Measurements from ENCODE around the gene MTF1.
"Not testable (repeated sequence)": the region's sequence is repeated elsewhere in the genome, so short reads cannot be mapped to it uniquely, and the experiment has no call there.

The MTF1 gene

GRCh38 chr1:37859507-37860345, at the start of gene MTF1:
Gene MTF1, minus strand, starts transcription at chr1:37859592. Its CDS starts 1,934 bp downstream, at chr1:37857658.
- peak; percentile 91 for DNase-seq

GRCh38 chr1:37908531-37908930, 49.1 kb upstream of the MTF1 start:
- DNase-seq: not testable (repeated sequence)

GRCh38 chr1:37907416-37908125, 48.2 kb upstream of the MTF1 start:
- not testable (repeated sequence) for DNase-seq

- not testable (repeated sequence) for DNase-seq
Observed at GRCh38 chr1:37906591-37906990, 47.2 kb upstream of the MTF1 start.

GRCh38 chr1:37905727-37906126, 46.3 kb upstream of the MTF1 start:
- DNase-seq: no peak

GRCh38 chr1:37903921-37904320, 44.5 kb upstream of the MTF1 start:
- DNase-seq: not testable (repeated sequence)

- no peak for DNase-seq
Observed at GRCh38 chr1:37902983-37903382, 43.6 kb upstream of the MTF1 start.

- no peak for DNase-seq
Observed at GRCh38 chr1:37901893-37902225, 42.5 kb upstream of the MTF1 start.

- DNase-seq: no peak
Observed at GRCh38 chr1:37901191-37901892, 42.0 kb upstream of the MTF1 start.

- DNase-seq: not testable (repeated sequence)
Observed at GRCh38 chr1:37897563-37897962, 38.2 kb upstream of the MTF1 start.

- DNase-seq: no peak
Observed at GRCh38 chr1:37893673-37894072, 34.3 kb upstream of the MTF1 start.

GRCh38 chr1:37892151-37893047, 33.0 kb upstream of the MTF1 start:
- no peak for DNase-seq

- DNase-seq: peak; percentile 65
Observed at GRCh38 chr1:37890378-37891014, 31.1 kb upstream of the MTF1 start.

- no peak for DNase-seq
Observed at GRCh38 chr1:37888022-37888700, 28.8 kb upstream of the MTF1 start.

- DNase-seq: no peak
Observed at GRCh38 chr1:37884145-37884544, 24.8 kb upstream of the MTF1 start.

- no peak for DNase-seq
Observed at GRCh38 chr1:37883671-37884070, 24.3 kb upstream of the MTF1 start.

GRCh38 chr1:37879865-37880264, 20.5 kb upstream of the MTF1 start:
- no peak for DNase-seq

- DNase-seq: no peak
Observed at GRCh38 chr1:37878071-37878470, 18.7 kb upstream of the MTF1 start.

GRCh38 chr1:37875833-37876232, 16.4 kb upstream of the MTF1 start:
- DNase-seq: no peak

- no peak for DNase-seq
Observed at GRCh38 chr1:37872692-37873091, 13.3 kb upstream of the MTF1 start.

- no peak for DNase-seq
Observed at GRCh38 chr1:37868466-37868865, 9.1 kb upstream of the MTF1 start.

GRCh38 chr1:37867784-37868183, 8.4 kb upstream of the MTF1 start:
- no peak for DNase-seq

Measured in kidney glomerular epithelial cell (primary cell).